ENCODE data around the gene HAVCR2.

- TF ChIP-seq POLR2AphosphoS5 (IDR thresholded peaks at IDR 0.05; ENCODE audit: low read depth, low read length) (no peak), REST (IDR thresholded peaks at IDR 0.05; ENCODE audit: insufficient read depth in 1 of 2, low read depth in 2 of 2, low read length in 1 of 2) (no peak), CTCF (IDR thresholded peaks at IDR 0.05) (no peak)
Measured at GRCh38 chr5:157086751-157087359, 22.0 kb downstream of the HAVCR2 start.

Measured in Panc1 (cell line).